GM12878 (cell line): ENCODE data around the gene PPM1A.

Experiments
- BHLHE40 ChIP-seq, 2 experiments: fragments of 450-650 bp in 1 of 2; IDR thresholded peaks; 2 replicates each; pipeline ENCODE4 v1.6.1; 2011 to 2017; ENCODE audit warnings: low read depth in 2 of 2, borderline replicate concordance in 1 of 2, improper control_type of control experiment in 1 of 2, low read length in 1 of 2, mild to moderate bottlenecking in 1 of 2
- NR2C2 ChIP-seq: IDR thresholded peaks from 2 replicates; pipeline ENCODE4 v1.6.1; 2011; ENCODE audit warnings: borderline replicate concordance, low read depth; ENCODE audit not compliant: control insufficient read depth, insufficient read length
- NRF1 ChIP-seq: conservative IDR thresholded peaks from 2 replicates; pipeline ENCODE4 v1.6.1; 2011; ENCODE audit warnings: mild to moderate bottlenecking, low read depth, low read length, improper control_type of control experiment
- POLR2AphosphoS5 ChIP-seq: IDR thresholded peaks from 2 replicates; pipeline ENCODE4 v1.6.1; 2011; ENCODE audit warnings: mild to moderate bottlenecking, low read length, inconsistent platforms
- TF ChIP-seq, protein P1 (sequence below), 3 experiments: IDR thresholded peaks in 2 of 3; conservative IDR thresholded peaks in 1 of 3; 2 replicates each; pipeline ENCODE4 v1.5.1; 2011; ENCODE audit warnings: low read depth in 3 of 3, low read length in 3 of 3, mild to moderate bottlenecking in 3 of 3, control low read depth in 2 of 3, moderate library complexity in 2 of 3, inconsistent platforms in 1 of 3, mixed read lengths in 1 of 3; ENCODE audit not compliant: control insufficient read depth in 2 of 3, insufficient read depth in 1 of 3; ENCODE audit errors: extremely low read depth in 1 of 3
- TF ChIP-seq, protein P2 (sequence below): IDR thresholded peaks from 2 replicates; pipeline ENCODE4 v1.6.1; 2012; ENCODE audit warnings: low read depth, low read length, improper control_type of control experiment

- TF ChIP-seq NRF1: no peak
- TF ChIP-seq, protein P1, sequence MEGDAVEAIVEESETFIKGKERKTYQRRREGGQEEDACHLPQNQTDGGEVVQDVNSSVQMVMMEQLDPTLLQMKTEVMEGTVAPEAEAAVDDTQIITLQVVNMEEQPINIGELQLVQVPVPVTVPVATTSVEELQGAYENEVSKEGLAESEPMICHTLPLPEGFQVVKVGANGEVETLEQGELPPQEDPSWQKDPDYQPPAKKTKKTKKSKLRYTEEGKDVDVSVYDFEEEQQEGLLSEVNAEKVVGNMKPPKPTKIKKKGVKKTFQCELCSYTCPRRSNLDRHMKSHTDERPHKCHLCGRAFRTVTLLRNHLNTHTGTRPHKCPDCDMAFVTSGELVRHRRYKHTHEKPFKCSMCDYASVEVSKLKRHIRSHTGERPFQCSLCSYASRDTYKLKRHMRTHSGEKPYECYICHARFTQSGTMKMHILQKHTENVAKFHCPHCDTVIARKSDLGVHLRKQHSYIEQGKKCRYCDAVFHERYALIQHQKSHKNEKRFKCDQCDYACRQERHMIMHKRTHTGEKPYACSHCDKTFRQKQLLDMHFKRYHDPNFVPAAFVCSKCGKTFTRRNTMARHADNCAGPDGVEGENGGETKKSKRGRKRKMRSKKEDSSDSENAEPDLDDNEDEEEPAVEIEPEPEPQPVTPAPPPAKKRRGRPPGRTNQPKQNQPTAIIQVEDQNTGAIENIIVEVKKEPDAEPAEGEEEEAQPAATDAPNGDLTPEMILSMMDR (IDR thresholded peaks at IDR 0.05 in 2 of 3, conservative IDR thresholded peaks at IDR 0.05 in 1 of 3; ENCODE audit: control insufficient read depth in 2 of 3, extremely low read depth in 1 of 3, insufficient read depth in 1 of 3, low read depth in 3 of 3, low read length in 3 of 3): no peak
- TF ChIP-seq NR2C2: no peak
- no peak for TF ChIP-seq BHLHE40 (IDR thresholded peaks at IDR 0.05; ENCODE audit: borderline replicate concordance in 1 of 2, low read depth in 2 of 2, low read length in 1 of 2)
- TF ChIP-seq POLR2AphosphoS5: no peak
- TF ChIP-seq, protein P2, sequence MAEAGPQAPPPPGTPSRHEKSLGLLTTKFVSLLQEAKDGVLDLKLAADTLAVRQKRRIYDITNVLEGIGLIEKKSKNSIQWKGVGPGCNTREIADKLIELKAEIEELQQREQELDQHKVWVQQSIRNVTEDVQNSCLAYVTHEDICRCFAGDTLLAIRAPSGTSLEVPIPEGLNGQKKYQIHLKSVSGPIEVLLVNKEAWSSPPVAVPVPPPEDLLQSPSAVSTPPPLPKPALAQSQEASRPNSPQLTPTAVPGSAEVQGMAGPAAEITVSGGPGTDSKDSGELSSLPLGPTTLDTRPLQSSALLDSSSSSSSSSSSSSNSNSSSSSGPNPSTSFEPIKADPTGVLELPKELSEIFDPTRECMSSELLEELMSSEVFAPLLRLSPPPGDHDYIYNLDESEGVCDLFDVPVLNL: no peak
Observed at GRCh38 chr14:60242429-60242828, 6.6 kb upstream of the PPM1A start.
